ENCODE results near the gene ARIH1.

Gene ARIH1

DNA sequence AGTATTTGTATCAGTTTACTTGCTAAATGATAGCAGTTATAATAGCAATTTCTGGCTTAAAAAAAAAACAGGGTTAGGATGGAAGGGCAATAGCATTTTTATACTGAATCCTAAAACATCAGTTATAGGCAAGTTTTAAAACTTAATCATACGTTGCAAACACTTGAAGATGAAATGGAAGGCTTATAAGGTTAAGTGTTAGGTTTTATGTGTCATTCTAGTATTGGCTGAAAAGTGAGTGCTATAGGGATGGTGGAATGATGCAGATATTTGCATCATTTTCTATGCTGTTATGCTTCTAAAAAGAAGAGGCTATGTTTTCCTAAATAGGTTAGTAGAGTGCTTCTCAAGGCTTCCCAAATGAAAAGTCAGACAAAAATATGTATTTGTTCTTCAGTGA, 23.3 kb downstream of the ARIH1 start:
- TF ChIP-seq ESRRG (CRISPR knock-in tag; IDR thresholded peaks at IDR 0.05) (no peak), ZNF70 (CRISPR knock-in tag; IDR thresholded peaks at IDR 0.05) (no peak), ZNF565 (CRISPR knock-in tag; conservative IDR thresholded peaks at IDR 0.05; ENCODE audit: low read depth) (no peak), OSR1 (CRISPR knock-in tag; IDR thresholded peaks at IDR 0.05) (no peak), PPARA (CRISPR knock-in tag; IDR thresholded peaks at IDR 0.05; ENCODE audit: borderline replicate concordance) (no peak), TOX (CRISPR knock-in tag; IDR thresholded peaks at IDR 0.05; ENCODE audit: borderline replicate concordance) (no peak), ZFP3 (CRISPR knock-in tag; IDR thresholded peaks at IDR 0.05) (no peak), RARB (CRISPR knock-in tag; IDR thresholded peaks at IDR 0.05) (no peak), BACH2 (CRISPR knock-in tag; IDR thresholded peaks at IDR 0.05; ENCODE audit: borderline replicate concordance) (no peak), ZNF8 (CRISPR knock-in tag; IDR thresholded peaks at IDR 0.05) (no peak), GLIS3 (CRISPR knock-in tag; IDR thresholded peaks at IDR 0.05) (no peak), ARNTL (CRISPR knock-in tag; IDR thresholded peaks at IDR 0.05; ENCODE audit: borderline replicate concordance, low read depth) (no peak)
- TF ChIP-seq, protein P1, sequence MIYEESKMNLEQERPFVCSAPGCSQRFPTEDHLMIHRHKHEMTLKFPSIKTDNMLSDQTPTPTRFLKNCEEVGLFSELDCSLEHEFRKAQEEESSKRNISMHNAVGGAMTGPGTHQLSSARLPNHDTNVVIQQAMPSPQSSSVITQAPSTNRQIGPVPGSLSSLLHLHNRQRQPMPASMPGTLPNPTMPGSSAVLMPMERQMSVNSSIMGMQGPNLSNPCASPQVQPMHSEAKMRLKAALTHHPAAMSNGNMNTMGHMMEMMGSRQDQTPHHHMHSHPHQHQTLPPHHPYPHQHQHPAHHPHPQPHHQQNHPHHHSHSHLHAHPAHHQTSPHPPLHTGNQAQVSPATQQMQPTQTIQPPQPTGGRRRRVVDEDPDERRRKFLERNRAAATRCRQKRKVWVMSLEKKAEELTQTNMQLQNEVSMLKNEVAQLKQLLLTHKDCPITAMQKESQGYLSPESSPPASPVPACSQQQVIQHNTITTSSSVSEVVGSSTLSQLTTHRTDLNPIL (CRISPR knock-in tag; IDR thresholded peaks at IDR 0.05; ENCODE audit: low read depth) = no peak
- TF ChIP-seq, protein P2, sequence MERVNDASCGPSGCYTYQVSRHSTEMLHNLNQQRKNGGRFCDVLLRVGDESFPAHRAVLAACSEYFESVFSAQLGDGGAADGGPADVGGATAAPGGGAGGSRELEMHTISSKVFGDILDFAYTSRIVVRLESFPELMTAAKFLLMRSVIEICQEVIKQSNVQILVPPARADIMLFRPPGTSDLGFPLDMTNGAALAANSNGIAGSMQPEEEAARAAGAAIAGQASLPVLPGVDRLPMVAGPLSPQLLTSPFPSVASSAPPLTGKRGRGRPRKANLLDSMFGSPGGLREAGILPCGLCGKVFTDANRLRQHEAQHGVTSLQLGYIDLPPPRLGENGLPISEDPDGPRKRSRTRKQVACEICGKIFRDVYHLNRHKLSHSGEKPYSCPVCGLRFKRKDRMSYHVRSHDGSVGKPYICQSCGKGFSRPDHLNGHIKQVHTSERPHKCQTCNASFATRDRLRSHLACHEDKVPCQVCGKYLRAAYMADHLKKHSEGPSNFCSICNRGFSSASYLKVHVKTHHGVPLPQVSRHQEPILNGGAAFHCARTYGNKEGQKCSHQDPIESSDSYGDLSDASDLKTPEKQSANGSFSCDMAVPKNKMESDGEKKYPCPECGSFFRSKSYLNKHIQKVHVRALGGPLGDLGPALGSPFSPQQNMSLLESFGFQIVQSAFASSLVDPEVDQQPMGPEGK (CRISPR knock-in tag; IDR thresholded peaks at IDR 0.05; ENCODE audit: borderline replicate concordance) = no peak
- TF ChIP-seq, protein P3, sequence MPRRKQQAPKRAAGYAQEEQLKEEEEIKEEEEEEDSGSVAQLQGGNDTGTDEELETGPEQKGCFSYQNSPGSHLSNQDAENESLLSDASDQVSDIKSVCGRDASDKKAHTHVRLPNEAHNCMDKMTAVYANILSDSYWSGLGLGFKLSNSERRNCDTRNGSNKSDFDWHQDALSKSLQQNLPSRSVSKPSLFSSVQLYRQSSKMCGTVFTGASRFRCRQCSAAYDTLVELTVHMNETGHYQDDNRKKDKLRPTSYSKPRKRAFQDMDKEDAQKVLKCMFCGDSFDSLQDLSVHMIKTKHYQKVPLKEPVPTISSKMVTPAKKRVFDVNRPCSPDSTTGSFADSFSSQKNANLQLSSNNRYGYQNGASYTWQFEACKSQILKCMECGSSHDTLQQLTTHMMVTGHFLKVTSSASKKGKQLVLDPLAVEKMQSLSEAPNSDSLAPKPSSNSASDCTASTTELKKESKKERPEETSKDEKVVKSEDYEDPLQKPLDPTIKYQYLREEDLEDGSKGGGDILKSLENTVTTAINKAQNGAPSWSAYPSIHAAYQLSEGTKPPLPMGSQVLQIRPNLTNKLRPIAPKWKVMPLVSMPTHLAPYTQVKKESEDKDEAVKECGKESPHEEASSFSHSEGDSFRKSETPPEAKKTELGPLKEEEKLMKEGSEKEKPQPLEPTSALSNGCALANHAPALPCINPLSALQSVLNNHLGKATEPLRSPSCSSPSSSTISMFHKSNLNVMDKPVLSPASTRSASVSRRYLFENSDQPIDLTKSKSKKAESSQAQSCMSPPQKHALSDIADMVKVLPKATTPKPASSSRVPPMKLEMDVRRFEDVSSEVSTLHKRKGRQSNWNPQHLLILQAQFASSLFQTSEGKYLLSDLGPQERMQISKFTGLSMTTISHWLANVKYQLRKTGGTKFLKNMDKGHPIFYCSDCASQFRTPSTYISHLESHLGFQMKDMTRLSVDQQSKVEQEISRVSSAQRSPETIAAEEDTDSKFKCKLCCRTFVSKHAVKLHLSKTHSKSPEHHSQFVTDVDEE (CRISPR knock-in tag; IDR thresholded peaks at IDR 0.05) = no peak
- no peak for ATAC-seq

DNA sequence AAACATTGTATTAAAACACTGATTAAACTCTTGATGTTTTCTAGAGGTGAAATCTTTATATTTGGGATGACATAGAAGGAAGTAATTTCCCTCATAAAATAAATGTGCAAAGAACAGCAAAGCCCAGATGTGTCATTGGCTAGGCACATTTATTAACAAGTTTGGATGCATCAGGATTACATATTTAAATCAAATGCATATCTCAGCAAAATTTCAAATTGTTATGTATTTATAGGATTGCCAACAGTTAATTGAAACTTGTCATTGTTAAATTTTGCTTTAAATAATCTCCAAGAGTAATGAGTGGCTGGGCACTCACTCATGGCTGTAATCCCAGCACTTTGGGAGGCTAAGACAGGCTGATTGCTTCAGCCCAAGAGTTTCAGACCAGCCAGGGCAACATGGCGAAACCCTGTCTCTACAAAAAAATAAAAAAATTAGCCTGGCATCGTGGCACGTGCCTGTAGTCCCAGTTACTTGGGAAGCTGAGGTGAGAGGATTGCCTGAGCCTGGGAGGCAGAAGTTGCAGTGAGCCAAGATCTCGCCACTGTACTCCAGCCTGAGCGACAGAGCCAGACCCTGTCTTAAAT, 28.2 kb downstream of the ARIH1 start:
- TF ChIP-seq TOX (CRISPR knock-in tag; IDR thresholded peaks at IDR 0.05; ENCODE audit: borderline replicate concordance) = no peak
- TF ChIP-seq CSDC2 (CRISPR knock-in tag; IDR thresholded peaks at IDR 0.05) = no peak
- no peak for TF ChIP-seq ZFP3 (CRISPR knock-in tag; IDR thresholded peaks at IDR 0.05)
- TF ChIP-seq ESRRG (CRISPR knock-in tag; IDR thresholded peaks at IDR 0.05) = no peak
- no peak for TF ChIP-seq PPARA (CRISPR knock-in tag; IDR thresholded peaks at IDR 0.05; ENCODE audit: borderline replicate concordance)
- TF ChIP-seq, protein P4, sequence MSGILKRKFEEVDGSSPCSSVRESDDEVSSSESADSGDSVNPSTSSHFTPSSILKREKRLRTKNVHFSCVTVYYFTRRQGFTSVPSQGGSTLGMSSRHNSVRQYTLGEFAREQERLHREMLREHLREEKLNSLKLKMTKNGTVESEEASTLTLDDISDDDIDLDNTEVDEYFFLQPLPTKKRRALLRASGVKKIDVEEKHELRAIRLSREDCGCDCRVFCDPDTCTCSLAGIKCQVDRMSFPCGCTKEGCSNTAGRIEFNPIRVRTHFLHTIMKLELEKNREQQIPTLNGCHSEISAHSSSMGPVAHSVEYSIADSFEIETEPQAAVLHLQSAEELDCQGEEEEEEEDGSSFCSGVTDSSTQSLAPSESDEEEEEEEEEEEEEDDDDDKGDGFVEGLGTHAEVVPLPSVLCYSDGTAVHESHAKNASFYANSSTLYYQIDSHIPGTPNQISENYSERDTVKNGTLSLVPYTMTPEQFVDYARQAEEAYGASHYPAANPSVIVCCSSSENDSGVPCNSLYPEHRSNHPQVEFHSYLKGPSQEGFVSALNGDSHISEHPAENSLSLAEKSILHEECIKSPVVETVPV (CRISPR knock-in tag; IDR thresholded peaks at IDR 0.05) = no peak
- TF ChIP-seq ZFP30 (CRISPR knock-in tag; IDR thresholded peaks at IDR 0.05) = no peak
- TF ChIP-seq RARB (CRISPR knock-in tag; IDR thresholded peaks at IDR 0.05) = no peak
- TF ChIP-seq ISL1 (CRISPR knock-in tag; IDR thresholded peaks at IDR 0.05) = no peak
- TF ChIP-seq ZNF70 (CRISPR knock-in tag; IDR thresholded peaks at IDR 0.05) = no peak
- no peak for ATAC-seq

DNA sequence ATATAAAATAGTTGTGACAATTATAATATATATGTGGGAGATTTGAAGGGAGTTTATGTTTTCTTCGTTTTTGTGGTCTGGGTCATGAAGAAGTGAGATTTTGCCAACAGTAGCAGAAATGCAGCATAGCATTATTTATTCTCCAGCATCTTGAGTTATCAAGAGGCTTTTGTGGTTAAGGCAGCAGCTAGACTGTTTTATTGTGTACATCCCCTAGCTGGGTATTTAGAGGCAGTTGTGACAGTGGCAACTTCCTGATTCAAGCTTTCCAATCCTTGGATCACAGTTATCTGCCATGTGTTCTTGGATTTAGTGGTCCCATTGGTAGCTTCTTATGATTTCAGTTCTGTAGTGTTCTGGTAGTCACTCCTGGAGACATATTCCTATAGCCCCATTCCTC, 29.0 kb downstream of the ARIH1 start:
- ATAC-seq = no peak
- no peak for TF ChIP-seq ZC3H10 (CRISPR knock-in tag; IDR thresholded peaks at IDR 0.05)
- no peak for TF ChIP-seq CSDC2 (CRISPR knock-in tag; IDR thresholded peaks at IDR 0.05)
- TF ChIP-seq, protein P1 (CRISPR knock-in tag; IDR thresholded peaks at IDR 0.05; ENCODE audit: low read depth) = no peak
- no peak for TF ChIP-seq ISL1 (CRISPR knock-in tag; IDR thresholded peaks at IDR 0.05)
- TF ChIP-seq TCF4 (CRISPR knock-in tag; IDR thresholded peaks at IDR 0.05; ENCODE audit: borderline replicate concordance) = no peak
- no peak for TF ChIP-seq OSR1 (CRISPR knock-in tag; IDR thresholded peaks at IDR 0.05)
- no peak for TF ChIP-seq ARNTL (CRISPR knock-in tag; IDR thresholded peaks at IDR 0.05; ENCODE audit: borderline replicate concordance, low read depth)
- no peak for TF ChIP-seq PPARA (CRISPR knock-in tag; IDR thresholded peaks at IDR 0.05; ENCODE audit: borderline replicate concordance)
- TF ChIP-seq ZNF8 (CRISPR knock-in tag; IDR thresholded peaks at IDR 0.05) = no peak
- TF ChIP-seq RARB (CRISPR knock-in tag; IDR thresholded peaks at IDR 0.05) = no peak
- TF ChIP-seq ZFP3 (CRISPR knock-in tag; IDR thresholded peaks at IDR 0.05) = no peak
